ENCODE data around the gene CENPQ.

DNA sequence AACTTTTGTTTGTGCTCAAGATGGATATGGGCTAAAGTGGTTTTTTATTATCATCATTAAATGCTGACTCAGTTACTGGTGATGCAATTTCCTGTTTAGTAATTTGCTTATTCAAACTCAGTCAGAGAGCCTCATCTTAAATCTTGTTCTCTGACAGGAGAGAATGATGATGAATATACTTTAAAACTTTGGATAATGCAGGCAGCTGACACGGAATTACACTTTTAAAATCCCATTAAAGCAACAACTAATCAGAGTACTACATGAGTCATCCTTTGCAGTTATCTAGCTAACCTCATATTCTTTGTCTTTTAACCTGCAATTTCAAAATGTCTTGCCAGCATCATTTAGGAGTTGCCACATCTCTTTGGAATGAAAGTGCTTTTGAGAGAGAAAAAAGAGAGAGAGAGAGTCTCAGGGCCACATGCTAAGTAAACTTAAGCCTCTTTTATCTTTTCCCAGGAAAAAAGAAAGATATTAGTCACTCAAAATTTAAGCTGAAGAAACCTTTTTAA is 78.1 kb downstream of the CENPQ start:
- TF ChIP-seq, protein P1, sequence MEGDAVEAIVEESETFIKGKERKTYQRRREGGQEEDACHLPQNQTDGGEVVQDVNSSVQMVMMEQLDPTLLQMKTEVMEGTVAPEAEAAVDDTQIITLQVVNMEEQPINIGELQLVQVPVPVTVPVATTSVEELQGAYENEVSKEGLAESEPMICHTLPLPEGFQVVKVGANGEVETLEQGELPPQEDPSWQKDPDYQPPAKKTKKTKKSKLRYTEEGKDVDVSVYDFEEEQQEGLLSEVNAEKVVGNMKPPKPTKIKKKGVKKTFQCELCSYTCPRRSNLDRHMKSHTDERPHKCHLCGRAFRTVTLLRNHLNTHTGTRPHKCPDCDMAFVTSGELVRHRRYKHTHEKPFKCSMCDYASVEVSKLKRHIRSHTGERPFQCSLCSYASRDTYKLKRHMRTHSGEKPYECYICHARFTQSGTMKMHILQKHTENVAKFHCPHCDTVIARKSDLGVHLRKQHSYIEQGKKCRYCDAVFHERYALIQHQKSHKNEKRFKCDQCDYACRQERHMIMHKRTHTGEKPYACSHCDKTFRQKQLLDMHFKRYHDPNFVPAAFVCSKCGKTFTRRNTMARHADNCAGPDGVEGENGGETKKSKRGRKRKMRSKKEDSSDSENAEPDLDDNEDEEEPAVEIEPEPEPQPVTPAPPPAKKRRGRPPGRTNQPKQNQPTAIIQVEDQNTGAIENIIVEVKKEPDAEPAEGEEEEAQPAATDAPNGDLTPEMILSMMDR (IDR thresholded peaks at IDR 0.05 in 8 of 11, conservative IDR thresholded peaks at IDR 0.05 in 3 of 11), result no peak
- no peak for TF ChIP-seq POLR2AphosphoS5 (IDR thresholded peaks at IDR 0.05)
